PFSK-1 (cell line): ENCODE data around the gene NDUFA5.

Source experiments
- FOXP2 ChIP-seq: optimal IDR thresholded peaks from 2 replicates; pipeline ENCODE3; 2011; ENCODE audit warnings: borderline replicate concordance, control low read depth, inconsistent platforms; ENCODE audit not compliant: insufficient read depth; ENCODE audit errors: extremely low read length, extremely low read depth
- POLR2AphosphoS5 ChIP-seq: IDR thresholded peaks from 2 replicates; pipeline ENCODE4 v1.6.1; 2012; ENCODE audit warnings: low read depth, mild to moderate bottlenecking, control low read depth, low read length, moderate library complexity
- SIN3A ChIP-seq: IDR thresholded peaks from 2 replicates; pipeline ENCODE4 v1.6.1; 2012; ENCODE audit warnings: mild to moderate bottlenecking, low read length, moderate library complexity, borderline replicate concordance; ENCODE audit not compliant: insufficient read depth
- TAF1 ChIP-seq: IDR thresholded peaks from 2 replicates; pipeline ENCODE4 v1.6.1; 2012; ENCODE audit warnings: low read length, control low read depth, borderline replicate concordance; ENCODE audit not compliant: insufficient read depth
- TF ChIP-seq, protein P1 (sequence below), 2 experiments: IDR thresholded peaks; 2 replicates each; pipeline versions ENCODE4 v1.6.1 to v1.8.0; 2011 to 2012; ENCODE audit warnings: low read depth in 2 of 2, low read length in 2 of 2, control low read depth in 1 of 2, inconsistent platforms in 1 of 2, mild to moderate bottlenecking in 1 of 2, moderate library complexity in 1 of 2; ENCODE audit not compliant: insufficient read depth in 1 of 2

NDUFA5 gene

DNA sequence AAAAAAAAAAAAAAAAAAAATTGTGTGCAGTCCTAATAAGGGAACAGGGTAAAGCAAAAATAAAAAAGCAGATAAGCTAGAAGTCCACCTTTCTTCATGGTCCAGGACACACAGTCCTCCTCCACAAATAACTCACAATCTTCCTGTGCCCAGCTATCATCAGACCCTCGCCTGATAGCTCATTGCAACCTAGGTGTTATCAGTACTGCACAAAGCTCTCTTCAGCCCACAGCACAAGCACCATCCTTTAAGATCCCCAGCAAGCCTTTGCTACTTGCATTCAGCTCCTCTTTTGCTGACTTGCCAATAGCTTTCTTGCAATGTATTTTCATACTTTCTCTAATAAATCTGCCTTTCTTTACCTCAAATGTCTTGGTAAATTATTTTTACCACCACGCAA is 5.0 kb downstream of the NDUFA5 start:
- TF ChIP-seq, protein P1, sequence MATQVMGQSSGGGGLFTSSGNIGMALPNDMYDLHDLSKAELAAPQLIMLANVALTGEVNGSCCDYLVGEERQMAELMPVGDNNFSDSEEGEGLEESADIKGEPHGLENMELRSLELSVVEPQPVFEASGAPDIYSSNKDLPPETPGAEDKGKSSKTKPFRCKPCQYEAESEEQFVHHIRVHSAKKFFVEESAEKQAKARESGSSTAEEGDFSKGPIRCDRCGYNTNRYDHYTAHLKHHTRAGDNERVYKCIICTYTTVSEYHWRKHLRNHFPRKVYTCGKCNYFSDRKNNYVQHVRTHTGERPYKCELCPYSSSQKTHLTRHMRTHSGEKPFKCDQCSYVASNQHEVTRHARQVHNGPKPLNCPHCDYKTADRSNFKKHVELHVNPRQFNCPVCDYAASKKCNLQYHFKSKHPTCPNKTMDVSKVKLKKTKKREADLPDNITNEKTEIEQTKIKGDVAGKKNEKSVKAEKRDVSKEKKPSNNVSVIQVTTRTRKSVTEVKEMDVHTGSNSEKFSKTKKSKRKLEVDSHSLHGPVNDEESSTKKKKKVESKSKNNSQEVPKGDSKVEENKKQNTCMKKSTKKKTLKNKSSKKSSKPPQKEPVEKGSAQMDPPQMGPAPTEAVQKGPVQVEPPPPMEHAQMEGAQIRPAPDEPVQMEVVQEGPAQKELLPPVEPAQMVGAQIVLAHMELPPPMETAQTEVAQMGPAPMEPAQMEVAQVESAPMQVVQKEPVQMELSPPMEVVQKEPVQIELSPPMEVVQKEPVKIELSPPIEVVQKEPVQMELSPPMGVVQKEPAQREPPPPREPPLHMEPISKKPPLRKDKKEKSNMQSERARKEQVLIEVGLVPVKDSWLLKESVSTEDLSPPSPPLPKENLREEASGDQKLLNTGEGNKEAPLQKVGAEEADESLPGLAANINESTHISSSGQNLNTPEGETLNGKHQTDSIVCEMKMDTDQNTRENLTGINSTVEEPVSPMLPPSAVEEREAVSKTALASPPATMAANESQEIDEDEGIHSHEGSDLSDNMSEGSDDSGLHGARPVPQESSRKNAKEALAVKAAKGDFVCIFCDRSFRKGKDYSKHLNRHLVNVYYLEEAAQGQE (IDR thresholded peaks at IDR 0.05; ENCODE audit: insufficient read depth in 1 of 2, low read depth in 2 of 2, low read length in 2 of 2) = no peak
- no peak for TF ChIP-seq FOXP2
- TF ChIP-seq SIN3A = no peak
- no peak for TF ChIP-seq TAF1
- no peak for TF ChIP-seq POLR2AphosphoS5

DNA sequence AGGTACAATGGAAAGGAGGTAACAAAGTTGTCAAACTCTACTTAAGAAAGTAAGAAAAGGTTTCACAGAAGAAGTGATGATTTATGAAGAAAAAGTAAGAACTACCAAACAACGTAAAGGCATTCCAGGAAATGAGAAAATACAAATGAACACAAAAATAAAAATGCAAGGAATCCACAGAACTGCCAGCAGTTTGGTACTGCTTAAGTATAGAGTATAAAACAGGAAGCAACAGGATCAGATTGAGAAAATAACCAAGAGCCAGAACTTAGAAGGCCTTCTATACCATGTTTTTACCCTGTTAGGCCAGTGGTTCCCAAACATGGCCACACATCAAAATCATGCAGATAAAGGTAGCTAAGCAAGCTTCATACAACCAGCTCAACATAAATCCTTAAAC is 9.2 kb downstream of the NDUFA5 start:
- TF ChIP-seq FOXP2 (no peak), SIN3A (no peak), TAF1 (no peak), POLR2AphosphoS5 (no peak)
- TF ChIP-seq, protein P1 (IDR thresholded peaks at IDR 0.05; ENCODE audit: insufficient read depth in 1 of 2, low read depth in 2 of 2, low read length in 2 of 2) = no peak

DNA sequence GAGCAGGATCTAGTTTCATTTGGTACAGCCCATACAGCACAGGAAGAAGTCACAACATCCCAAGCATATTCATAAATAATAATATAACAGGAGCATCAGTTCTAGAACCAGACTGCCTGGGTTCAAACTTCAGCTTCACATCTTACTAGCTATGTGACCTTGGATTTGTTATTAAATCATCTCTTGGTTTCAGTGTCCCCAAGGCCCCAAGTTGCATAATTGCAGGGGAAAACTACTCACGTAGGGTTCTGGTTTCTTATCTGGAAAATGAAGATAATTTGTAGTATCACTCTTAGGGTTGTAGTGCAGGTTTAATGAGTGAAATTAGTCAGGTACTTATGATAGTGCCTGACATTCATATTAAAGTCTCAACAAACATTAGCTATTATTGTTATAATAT is 17.7 kb downstream of the NDUFA5 start:
- TF ChIP-seq, protein P1 (IDR thresholded peaks at IDR 0.05; ENCODE audit: insufficient read depth in 1 of 2, low read depth in 2 of 2, low read length in 2 of 2) = no peak
- TF ChIP-seq SIN3A = no peak
- TF ChIP-seq TAF1 = no peak
- no peak for TF ChIP-seq POLR2AphosphoS5
- TF ChIP-seq FOXP2 = no peak

DNA sequence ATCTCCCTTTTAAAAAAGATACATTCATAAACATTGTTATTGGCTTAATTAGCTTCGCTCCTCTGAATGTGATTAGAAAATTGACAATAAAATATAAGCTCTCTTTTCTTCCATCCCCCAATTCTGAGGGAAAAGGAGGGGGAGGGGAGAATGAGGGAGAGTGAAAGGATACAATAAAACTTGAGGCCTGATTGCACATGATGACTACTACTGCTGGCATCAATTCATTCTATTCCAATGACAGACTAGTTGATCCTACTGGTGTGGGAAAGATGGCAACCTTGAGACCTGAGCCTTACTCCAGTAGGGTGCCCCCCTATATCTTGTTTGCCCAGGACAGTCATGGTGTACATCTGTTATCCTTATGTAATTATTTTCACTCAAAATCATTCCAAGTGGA is 18.7 kb downstream of the NDUFA5 start:
- TF ChIP-seq FOXP2 = no peak
- no peak for TF ChIP-seq TAF1
- TF ChIP-seq SIN3A = no peak
- TF ChIP-seq POLR2AphosphoS5 = no peak
- TF ChIP-seq, protein P1 (IDR thresholded peaks at IDR 0.05; ENCODE audit: insufficient read depth in 1 of 2, low read depth in 2 of 2, low read length in 2 of 2) = no peak

DNA sequence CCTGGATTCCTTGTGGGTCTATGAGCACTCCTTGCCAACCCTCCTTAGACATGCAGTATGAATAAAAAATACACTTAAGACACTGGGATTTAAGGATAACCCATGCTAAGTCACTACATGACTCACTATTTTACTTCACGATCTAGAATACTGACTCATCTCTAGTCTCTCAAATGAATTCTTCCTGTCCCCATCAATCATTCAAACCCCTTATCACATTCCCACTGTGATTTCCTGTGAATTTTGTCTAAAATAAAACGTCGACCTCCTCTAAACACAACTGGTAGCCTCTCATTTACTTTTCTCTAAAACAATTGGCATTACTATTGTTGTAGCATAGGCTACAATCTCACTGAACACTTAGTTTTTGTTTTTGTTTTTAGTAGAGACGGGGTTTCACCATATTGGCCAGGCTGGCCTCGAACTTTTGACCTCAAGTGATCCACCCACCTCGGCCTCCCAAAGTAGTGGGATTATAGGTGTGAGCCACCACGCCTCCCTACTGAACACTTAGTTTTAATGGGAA is 19.4 kb downstream of the NDUFA5 start:
- TF ChIP-seq, protein P1 (IDR thresholded peaks at IDR 0.05; ENCODE audit: insufficient read depth in 1 of 2, low read depth in 2 of 2, low read length in 2 of 2) = no peak
- TF ChIP-seq POLR2AphosphoS5 (no peak), FOXP2 (no peak)
